Measurements from ENCODE around the gene ZFYVE28.

GRCh38 chr4:2301806-2302205 lies 116.6 kb downstream of the ZFYVE28 start:
- no peak for TF ChIP-seq CTCF (IDR thresholded peaks at IDR 0.05)
- TF ChIP-seq POLR2A (IDR thresholded peaks at IDR 0.05): no peak
- no peak for TF ChIP-seq EP300 (IDR thresholded peaks at IDR 0.05; ENCODE audit: low read depth)
- TF ChIP-seq POLR2AphosphoS5 (IDR thresholded peaks at IDR 0.05): peak in 1 of 3 donors; percentile 38
